ENCODE data around the gene TC2N.
"Not testable (repeated sequence)": the region's sequence is repeated elsewhere in the genome, so short reads cannot be mapped to it uniquely, and the experiment has no call there.

The TC2N gene

DNA sequence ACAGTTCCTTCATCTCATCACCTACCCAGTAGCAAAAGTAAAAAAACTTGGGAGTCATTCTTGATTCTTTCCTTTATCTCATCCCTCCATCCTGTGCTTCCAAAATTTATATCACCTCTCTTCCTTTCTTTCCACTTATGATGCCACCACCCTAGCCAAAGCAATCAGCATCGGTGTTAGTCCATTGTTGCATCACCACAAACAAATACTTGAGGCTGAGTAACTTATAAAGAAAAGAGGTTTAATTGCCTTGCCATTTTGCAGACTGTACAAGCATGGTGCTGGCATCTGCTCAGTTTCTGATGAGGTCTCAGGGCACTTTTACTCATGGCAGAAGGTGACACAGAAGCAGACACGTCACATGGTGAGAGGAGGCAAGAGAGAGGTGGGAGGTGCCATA is 115.6 kb downstream of the TC2N start:
- DNase-seq = no peak

DNA sequence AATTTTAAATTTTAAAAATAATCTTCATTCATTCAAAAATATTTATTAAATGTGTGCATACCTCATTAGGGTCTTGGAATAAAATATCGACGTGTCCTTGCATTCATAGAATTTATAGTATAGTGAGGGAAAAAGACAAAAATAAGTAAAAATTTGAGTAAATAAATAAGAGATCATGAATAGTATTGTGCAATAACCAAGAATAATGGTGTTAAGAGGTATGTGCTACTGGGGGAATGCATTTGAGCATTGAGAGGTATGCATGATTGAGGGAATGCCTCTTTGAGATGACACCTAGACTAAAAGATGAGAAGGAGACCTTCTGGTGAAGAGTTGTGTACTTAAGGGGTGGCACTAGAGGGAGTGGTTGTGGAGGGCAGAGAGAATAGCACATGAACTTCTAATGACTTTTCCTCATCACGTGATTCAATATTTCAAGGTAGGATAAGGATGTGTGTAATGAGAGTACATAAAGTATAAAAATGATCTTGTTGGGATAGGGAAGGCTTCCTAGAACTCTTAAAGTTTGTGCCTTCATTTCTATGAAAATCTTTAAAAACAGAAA is 116.6 kb downstream of the TC2N start:
- no peak for DNase-seq

DNA sequence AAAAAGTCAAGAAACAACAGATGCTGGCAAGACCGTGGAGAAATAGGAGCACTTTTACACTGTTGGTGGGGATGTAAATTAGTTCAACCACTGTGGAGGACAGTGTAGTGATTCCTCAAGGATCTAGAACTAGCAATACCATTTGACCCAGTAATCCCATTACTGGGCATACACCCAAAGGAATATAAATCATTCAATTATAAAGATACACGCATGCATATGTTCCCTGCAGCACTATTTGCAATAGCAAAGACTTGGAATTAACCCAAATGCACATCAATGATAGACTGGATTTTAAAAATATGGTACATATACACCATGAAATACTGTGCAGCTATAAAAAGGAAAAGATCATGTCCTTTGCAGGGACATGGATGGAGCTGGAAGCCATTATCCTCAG is 117.5 kb downstream of the TC2N start:
- no peak for DNase-seq

DNA sequence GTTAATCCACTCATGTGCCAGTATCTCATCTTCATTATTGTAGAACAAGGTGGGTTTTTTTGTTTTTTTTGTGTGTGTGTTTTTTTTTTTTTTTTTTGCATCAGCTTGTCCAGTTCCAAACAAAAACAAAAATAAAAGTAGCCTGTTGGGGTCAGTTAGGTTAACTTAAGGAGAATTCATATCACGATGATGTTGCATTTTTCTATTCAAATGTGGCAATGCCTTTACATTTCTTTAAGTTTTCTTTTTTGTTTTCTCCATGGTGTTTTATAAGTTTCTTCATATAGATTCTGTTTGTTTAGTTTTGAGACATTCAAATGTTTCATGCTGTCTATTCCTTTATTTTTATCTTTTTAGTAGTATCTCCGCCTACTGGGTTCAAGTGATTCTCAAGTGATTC is 119.3 kb downstream of the TC2N start:
- no peak for DNase-seq

DNA sequence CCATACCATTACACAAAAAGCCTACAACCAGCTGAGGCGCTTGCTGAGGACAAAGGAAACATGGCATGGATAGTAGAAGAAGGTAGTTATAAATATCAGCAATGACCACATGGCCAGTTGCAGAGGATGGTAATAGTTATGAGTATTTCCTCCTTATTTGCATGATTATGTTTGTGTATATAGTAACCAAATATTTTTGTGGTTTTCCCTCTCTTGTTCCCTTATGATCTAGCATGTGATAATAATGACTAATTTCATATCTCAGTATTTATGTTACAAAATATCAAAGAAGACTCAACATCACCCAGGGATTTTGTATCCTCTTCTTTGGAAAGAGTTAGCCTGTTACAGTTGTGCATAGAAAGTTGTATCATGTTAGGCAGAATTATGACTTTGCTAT is 122.0 kb downstream of the TC2N start:
- peak; percentile 15 for DNase-seq

DNA sequence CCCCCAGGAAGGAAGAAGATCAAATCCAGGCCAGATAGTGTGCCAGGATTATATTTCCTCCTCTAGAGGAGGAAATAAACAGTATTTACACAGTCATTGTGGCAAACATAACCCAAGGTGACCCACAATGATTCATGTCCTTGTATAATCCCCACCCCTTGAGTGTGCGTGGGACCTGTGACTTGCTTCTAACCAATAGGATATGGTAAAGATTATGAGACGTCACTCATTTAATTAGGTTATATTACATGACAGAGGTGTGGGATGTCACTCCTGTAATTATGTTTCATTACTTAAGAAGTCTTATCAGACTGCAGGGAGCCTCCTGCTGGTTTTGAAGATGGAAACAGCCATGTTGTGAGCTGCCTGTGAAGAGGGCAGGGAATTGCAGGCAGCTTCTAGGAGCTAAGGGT is 123.3 kb downstream of the TC2N start:
- DNase-seq = peak; percentile 78

DNA sequence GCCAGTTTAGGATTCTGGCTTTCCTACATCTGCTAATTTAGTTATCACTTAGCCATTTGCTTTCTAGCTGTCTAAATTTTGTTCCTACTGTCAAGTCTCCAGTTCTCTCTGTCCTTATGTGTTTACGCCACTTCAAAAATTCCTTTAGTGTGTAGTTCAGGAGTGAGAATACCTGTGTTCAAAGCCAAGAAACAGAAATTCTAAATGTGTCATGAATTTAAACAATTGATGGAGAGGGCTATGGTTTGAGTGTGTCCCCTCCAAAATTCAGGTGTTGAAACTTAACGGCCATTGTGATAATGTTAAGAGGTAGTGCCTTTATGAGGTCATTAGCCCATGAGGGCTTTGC is 124.1 kb downstream of the TC2N start:
- DNase-seq = no peak

DNA sequence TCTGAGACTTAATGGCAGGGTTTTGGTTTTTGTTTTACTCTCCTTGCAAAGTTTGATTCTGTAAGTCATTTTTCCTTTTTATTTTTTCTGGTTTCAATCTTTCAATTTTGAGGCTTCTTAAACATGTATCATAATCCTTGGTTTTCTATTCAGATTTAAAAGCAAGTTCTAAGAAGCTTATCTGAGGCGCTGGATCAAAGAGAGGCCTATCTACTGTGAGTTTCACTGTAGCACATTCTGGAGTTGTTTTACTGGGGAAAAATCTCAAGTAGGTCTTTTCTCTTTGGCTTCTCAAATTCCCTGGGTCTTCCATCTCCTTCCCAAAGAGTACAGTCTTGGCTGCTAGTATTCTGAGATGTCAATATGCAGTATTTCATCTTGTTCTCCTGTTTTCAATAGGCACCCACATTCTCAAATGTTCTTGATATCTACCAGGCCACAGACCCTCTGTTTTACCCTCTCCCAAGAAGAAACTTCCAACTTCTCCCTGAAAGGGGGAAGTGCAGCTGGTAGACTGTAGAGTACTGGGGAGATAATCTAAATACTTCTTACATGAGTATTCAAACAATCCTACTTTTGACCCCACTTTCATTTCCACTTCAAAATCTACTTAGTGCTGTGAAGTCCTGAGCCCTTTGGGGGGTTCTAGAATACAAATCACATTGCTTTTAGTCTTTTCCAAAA is 124.6 kb downstream of the TC2N start:
- no peak for DNase-seq

DNA sequence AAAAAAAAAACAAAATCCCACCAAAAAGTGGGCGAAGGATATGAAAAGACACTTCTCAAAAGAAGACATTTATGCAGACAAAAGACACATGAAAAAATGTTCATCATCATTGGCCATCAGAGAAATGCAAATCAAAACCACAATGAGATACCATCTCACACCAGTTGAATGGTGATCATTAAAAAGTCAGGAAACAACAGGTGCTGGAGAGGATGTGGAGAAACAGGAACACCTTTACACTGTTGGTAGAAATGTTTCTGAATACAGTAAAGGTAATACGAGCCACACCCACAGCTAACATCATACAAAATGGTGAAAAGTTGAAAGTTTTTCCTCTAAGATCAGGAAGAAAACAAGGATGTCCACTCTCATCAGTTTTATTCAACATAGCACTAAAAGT is 127.5 kb downstream of the TC2N start:
- not testable (repeated sequence) for DNase-seq

DNA sequence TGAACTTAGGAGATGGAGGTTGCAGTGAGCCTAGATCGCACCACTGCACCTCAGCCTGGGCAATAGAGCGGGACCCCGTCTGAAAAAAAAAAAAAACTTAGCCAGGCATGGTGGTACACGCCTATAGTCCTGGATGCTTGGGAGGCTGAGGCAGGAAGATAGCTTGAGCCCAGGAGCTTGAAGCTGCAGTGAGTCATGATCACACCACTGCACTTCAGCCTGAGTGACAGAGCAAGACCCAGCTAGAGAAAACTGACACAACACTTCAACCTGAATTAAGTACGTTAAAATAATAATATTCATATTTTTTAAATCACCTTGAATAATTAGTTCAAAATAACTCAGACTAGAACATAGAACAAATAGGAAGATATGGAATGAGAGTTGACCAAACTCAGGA is 129.7 kb downstream of the TC2N start:
- DNase-seq = no peak

DNA sequence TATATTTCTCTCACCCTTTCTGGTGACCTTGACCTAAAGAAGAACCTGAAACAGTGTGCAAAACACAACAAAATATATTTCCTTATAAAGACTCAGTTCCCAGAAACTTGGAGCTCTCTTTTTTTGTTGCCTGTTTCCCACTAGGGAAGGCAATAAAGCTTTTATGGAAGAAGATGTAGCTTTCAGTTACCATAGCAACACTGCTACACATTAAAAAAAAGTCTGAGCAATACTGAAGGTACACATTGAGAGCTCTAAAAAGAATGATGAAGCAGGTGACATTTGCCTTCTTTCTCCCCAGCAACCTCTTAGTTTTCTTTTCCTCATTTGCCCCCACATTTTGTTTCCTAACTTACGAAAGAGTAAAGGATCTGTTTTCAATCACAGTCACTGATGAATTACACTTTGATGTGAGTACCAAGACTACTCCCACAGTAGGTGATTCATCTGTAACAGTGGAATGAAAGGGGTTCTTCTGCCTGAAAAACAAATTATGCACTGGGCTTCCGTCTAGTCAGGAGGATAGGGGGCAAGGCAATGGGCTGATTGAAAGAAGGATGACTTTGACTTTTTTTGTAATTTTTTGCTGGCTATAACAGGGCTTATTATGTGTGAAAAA is 134.4 kb downstream of the TC2N start:
- DNase-seq = no peak

DNA sequence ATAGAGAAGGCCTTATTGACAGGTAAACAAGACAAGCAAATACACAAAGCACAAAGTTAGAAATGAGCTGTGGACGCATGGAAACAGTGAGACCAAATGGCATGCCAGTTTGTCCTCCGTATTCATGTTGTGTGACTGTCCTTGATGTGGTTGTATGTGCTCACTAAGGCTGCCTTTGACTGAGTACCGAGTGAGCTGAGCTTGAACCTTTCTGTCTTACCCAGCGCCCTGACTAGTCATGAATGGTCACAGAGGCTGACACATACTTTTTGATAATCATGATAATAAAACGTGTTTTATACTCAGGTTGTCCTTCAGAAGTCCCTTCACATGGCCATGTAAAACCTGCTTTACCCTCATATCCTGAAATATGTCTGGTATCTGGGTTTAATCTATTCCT is 134.9 kb downstream of the TC2N start:
- DNase-seq = no peak

DNA sequence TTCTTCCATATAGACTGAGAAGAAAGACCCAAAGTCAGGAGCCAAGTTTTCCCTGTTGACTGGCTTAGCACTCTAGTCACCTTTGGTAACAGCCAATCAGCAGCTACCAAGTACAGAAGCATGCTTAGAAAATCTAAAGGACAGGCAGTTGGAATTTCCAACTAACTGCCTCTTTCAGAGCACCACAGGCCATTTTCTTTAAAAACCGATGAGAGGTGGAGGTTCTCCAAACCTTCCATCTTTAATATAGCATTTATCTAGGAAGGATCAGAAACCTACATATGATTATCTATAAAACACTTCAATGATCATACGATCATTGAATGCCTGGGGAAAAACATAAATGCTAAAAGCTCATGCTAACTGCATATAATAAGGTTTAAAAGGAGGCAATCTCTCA is 135.3 kb downstream of the TC2N start, which contains the start of gene CATSPERB:
Gene CATSPERB (minus strand): TSS at position 101 of the 400 bp plus-strand sequence. CDS start 2,607 bp downstream, outside the sequence.
- DNase-seq = no peak

DNA sequence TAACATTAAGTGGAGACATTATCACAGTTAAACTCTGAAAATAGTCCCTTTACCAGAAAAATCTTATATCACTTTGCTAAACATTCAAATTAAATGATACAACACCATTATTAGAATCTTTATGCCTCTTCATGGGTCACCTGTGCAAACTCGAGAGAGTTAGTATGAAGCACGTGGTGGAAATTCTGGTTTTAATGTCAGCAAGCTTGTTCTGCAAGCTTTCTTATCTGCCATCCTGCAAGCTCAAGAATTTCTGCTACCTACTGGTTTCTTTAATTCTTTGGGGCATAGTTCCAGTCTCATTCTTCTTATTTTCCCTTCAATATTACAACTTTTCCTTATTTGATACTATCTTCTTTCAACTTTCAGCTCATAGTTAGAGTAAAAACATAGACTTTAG is 136.3 kb downstream of the TC2N start:
- DNase-seq = no peak

DNA sequence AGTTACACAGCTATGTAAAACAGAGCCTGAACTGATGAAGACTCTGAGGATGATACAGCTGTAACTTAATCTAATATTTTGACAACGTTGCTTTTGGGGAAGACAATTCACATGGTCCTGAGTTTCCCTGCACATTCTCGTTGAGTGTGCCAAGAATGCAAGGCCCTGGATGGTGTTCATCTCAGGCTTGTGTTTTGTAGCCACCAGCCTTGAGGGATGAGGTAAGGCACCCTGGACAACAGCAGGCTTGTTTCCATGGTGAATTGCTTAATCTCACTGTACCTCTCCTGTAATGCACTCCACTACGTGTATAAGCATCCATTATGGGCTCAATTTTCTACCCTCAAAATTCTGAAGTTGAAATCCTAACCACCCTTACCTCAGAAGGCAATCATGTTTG is 137.6 kb downstream of the TC2N start:
- DNase-seq = no peak

All from NCI-H2029 (cell line).